H1 (cell line): ENCODE results near the gene METAP1D. TPM values are rescaled to one million over a fixed set of nuclear protein-coding genes. Genes with fewer than 3 reads are reported as not detected.

Experiments used
- BRCA1 ChIP-seq: IDR thresholded peaks from 2 replicates; pipeline ENCODE4 v1.6.1; 2012; ENCODE audit warnings: low read depth, low read length, improper control_type of control experiment
- CHD2 ChIP-seq: IDR thresholded peaks from 2 replicates; pipeline ENCODE4 v1.6.1; 2012; ENCODE audit warnings: low read length, improper control_type of control experiment
- EGR1 ChIP-seq: IDR thresholded peaks from 2 replicates; pipeline ENCODE4 v1.6.1; 2011; ENCODE audit warnings: low read depth, low read length, borderline replicate concordance
- KDM1A ChIP-seq: fragments of 200-600, 300-600 bp; sonication (generic); IDR thresholded peaks from 2 replicates; pipeline ENCODE4 v1.7.1; 2016; ENCODE audit warnings: mild to moderate bottlenecking, low read length, borderline replicate concordance
- KDM4A ChIP-seq: IDR thresholded peaks from one replicate; pipeline ENCODE4 v1.7.1; 2012; ENCODE audit warnings: low read depth, mild to moderate bottlenecking, moderate library complexity, low read length, inconsistent platforms; ENCODE audit not compliant: severe bottlenecking
- SP4 ChIP-seq: IDR thresholded peaks from 2 replicates; pipeline ENCODE4 v1.6.1; 2012; ENCODE audit warnings: low read length, inconsistent platforms
- TAF1 ChIP-seq: IDR thresholded peaks from 2 replicates; pipeline ENCODE4 v1.6.1; 2011; ENCODE audit warnings: mild to moderate bottlenecking, low read depth, low read length
- polyA plus RNA-seq, 7 experiments: library from polyadenylated mRNA; depleted of rRNA in 3 of 7; stranded (reverse) in 5 of 7; unstranded in 2 of 7; fragments of >200 nt in 5 of 7; fragments of 200-250 nt in 2 of 7; gene quantifications; 1 replicate in 5 of 7; 2 replicates in 1 of 7; 4 replicates in 1 of 7; pipeline versions ENCODE4 v1.2.1 to v1.2.3, GENCODE V29; 2011 to 2013; ENCODE audit warnings: missing spikeins in 2 of 7, mixed read lengths in 2 of 7
- total RNA-seq: library from RNA; stranded (reverse); fragmentation: NEBNext Ultra II Directional; extraction: Animal tissue kit (Norgen Biotek cat#: 25700); gene quantifications from 2 replicates; pipeline ENCODE4 v1.2.1, GENCODE V29; 2021

The METAP1D gene
- total and polyA plus RNA-seq, 2 of the 8 experiments (the other 6 are each of a cell fraction or from before 2014, with no cell fraction given): 3.9 to 6.2 TPM

- no peak for TF ChIP-seq KDM1A
- TF ChIP-seq SP4: no peak
- TF ChIP-seq EGR1: no peak
- TF ChIP-seq BRCA1: no peak
- no peak for TF ChIP-seq TAF1
- TF ChIP-seq CHD2: no peak
- no peak for TF ChIP-seq KDM4A
These were observed 120.4 kb downstream of the METAP1D start (continued) for GRCh38 chr2:172120118-172120517.
